ENCODE data around the gene GIMAP1. TPM values are rescaled to one million over a fixed set of nuclear protein-coding genes. Genes with fewer than 3 reads are reported as not detected.

GIMAP1 gene
- total and polyA plus RNA-seq, 4 donors = 0.95 to 11.6 (median 4.8) TPM

- H3K27ac ChIP-seq (ENCODE audit: low read depth in 1 of 2, low read length in 2 of 2) = no peak overlapping the region
- no peaks in the 10 kb centered on the region for H3K36me3 ChIP-seq (ENCODE audit: control insufficient read depth in 1 of 2, insufficient read depth in 2 of 2, low read length in 1 of 2)
- no peaks in the 10 kb centered on the region for H3K4me1 ChIP-seq (ENCODE audit: control insufficient read depth in 1 of 2, insufficient read depth in 2 of 2, low read length in 2 of 2)
- no peak for DNase-seq
- H3K27me3 ChIP-seq (ENCODE audit: control insufficient read depth in 1 of 2, insufficient read depth in 2 of 2, low read length in 1 of 2) = no peaks in the 10 kb centered on the region
- no peaks in the 10 kb centered on the region for H3K9me3 ChIP-seq (ENCODE audit: control insufficient read depth, low read length)
- ATAC-seq (ENCODE audit: low FRiP score) = no peak
- H3K4me3 ChIP-seq (ENCODE audit: low read length in 2 of 2) = no peak overlapping the region
- 75 to 76% methylated on average over 5 of the region's 5 CpGs for WGBS, 2 donors
- intact Hi-C loops (cut with DNase I) = no loop called here
These were observed 22.2 kb downstream of the GIMAP1 start for GRCh38 chr7:150738591-150739001.

GRCh38 chr7:150739033-150739432 lies 22.6 kb downstream of the GIMAP1 start:
- Histone ChIP-seq H3K27ac (ENCODE audit: low read depth in 1 of 2, low read length in 2 of 2) (no peak overlapping the region), H3K36me3 (ENCODE audit: control insufficient read depth in 1 of 2, insufficient read depth in 2 of 2, low read length in 1 of 2) (no peaks in the 10 kb centered on the region), H3K27me3 (ENCODE audit: control insufficient read depth in 1 of 2, insufficient read depth in 2 of 2, low read length in 1 of 2) (no peaks in the 10 kb centered on the region), H3K4me1 (ENCODE audit: control insufficient read depth in 1 of 2, insufficient read depth in 2 of 2, low read length in 2 of 2) (no peaks in the 10 kb centered on the region), H3K4me3 (ENCODE audit: low read length in 2 of 2) (no peak overlapping the region), H3K9me3 (ENCODE audit: control insufficient read depth, low read length) (no peaks in the 10 kb centered on the region)
- intact Hi-C loops (cut with DNase I) = no loop called here
- ATAC-seq (ENCODE audit: low FRiP score) (no peak), DNase-seq (no peak)

- Histone ChIP-seq H3K36me3 (ENCODE audit: control insufficient read depth in 1 of 2, insufficient read depth in 2 of 2, low read length in 1 of 2) (no peaks in the 10 kb centered on the region), H3K4me3 (ENCODE audit: low read length in 2 of 2) (no peak overlapping the region), H3K9me3 (ENCODE audit: control insufficient read depth, low read length) (no peaks in the 10 kb centered on the region), H3K27me3 (ENCODE audit: control insufficient read depth in 1 of 2, insufficient read depth in 2 of 2, low read length in 1 of 2) (no peaks in the 10 kb centered on the region), H3K27ac (ENCODE audit: low read depth in 1 of 2, low read length in 2 of 2) (no peak overlapping the region), H3K4me1 (ENCODE audit: control insufficient read depth in 1 of 2, insufficient read depth in 2 of 2, low read length in 2 of 2) (no peaks in the 10 kb centered on the region)
- no peak for DNase-seq
- no peak for ATAC-seq (ENCODE audit: low FRiP score)
- 81 to 86% methylated on average over 10 of the region's 10 CpGs for WGBS, 2 donors
- intact Hi-C loops (cut with DNase I) = no loop called here
These were observed 23.6 kb downstream of the GIMAP1 start for GRCh38 chr7:150740053-150740452.

- 83 to 85% methylated on average over 14 of the region's 14 CpGs for WGBS, 2 donors
- no peak overlapping the region for H3K27ac ChIP-seq (ENCODE audit: low read depth in 1 of 2, low read length in 2 of 2)
- H3K4me3 ChIP-seq (ENCODE audit: low read length in 2 of 2) = no peak overlapping the region
- H3K27me3 ChIP-seq (ENCODE audit: control insufficient read depth in 1 of 2, insufficient read depth in 2 of 2, low read length in 1 of 2) = no peaks in the 10 kb centered on the region
- intact Hi-C loops (cut with DNase I) = no loop called here
- DNase-seq (no peak), ATAC-seq (ENCODE audit: low FRiP score) (no peak)
- H3K4me1 ChIP-seq (ENCODE audit: control insufficient read depth in 1 of 2, insufficient read depth in 2 of 2, low read length in 2 of 2) = no peaks in the 10 kb centered on the region
- H3K36me3 ChIP-seq (ENCODE audit: control insufficient read depth in 1 of 2, insufficient read depth in 2 of 2, low read length in 1 of 2) = no peaks in the 10 kb centered on the region
- H3K9me3 ChIP-seq (ENCODE audit: control insufficient read depth, low read length) = no peaks in the 10 kb centered on the region
These were observed 26.0 kb downstream of the GIMAP1 start for GRCh38 chr7:150742286-150742968.

- H3K4me1 ChIP-seq (ENCODE audit: control insufficient read depth in 1 of 2, insufficient read depth in 2 of 2, low read length in 2 of 2) = no peaks in the 10 kb centered on the region
- H3K36me3 ChIP-seq (ENCODE audit: control insufficient read depth in 1 of 2, insufficient read depth in 2 of 2, low read length in 1 of 2) = no peaks in the 10 kb centered on the region
- H3K27me3 ChIP-seq (ENCODE audit: control insufficient read depth in 1 of 2, insufficient read depth in 2 of 2, low read length in 1 of 2) = no peaks in the 10 kb centered on the region
- intact Hi-C loops (cut with DNase I) = no loop called here
- no peak for DNase-seq
- no peaks in the 10 kb centered on the region for H3K9me3 ChIP-seq (ENCODE audit: control insufficient read depth, low read length)
- no peak overlapping the region for H3K4me3 ChIP-seq (ENCODE audit: low read length in 2 of 2)
- no peak for ATAC-seq (ENCODE audit: low FRiP score)
- 52 to 73% methylated on average over 8 of the region's 8 CpGs for WGBS, 2 donors
- no peak overlapping the region for H3K27ac ChIP-seq (ENCODE audit: low read depth in 1 of 2, low read length in 2 of 2)
These were observed 27.7 kb downstream of the GIMAP1 start for GRCh38 chr7:150744041-150744656.

GRCh38 chr7:150745086-150745485 lies 28.7 kb downstream of the GIMAP1 start:
- 70 to 78% methylated on average over 5 of the region's 5 CpGs for WGBS, 2 donors
- H3K36me3 ChIP-seq (ENCODE audit: control insufficient read depth in 1 of 2, insufficient read depth in 2 of 2, low read length in 1 of 2) = no peaks in the 10 kb centered on the region
- H3K27me3 ChIP-seq (ENCODE audit: control insufficient read depth in 1 of 2, insufficient read depth in 2 of 2, low read length in 1 of 2) = no peaks in the 10 kb centered on the region
- H3K27ac ChIP-seq (ENCODE audit: low read depth in 1 of 2, low read length in 2 of 2) = no peak overlapping the region
- no peaks in the 10 kb centered on the region for H3K4me1 ChIP-seq (ENCODE audit: control insufficient read depth in 1 of 2, insufficient read depth in 2 of 2, low read length in 2 of 2)
- no peaks in the 10 kb centered on the region for H3K9me3 ChIP-seq (ENCODE audit: control insufficient read depth, low read length)
- ATAC-seq (ENCODE audit: low FRiP score) = no peak
- intact Hi-C loops (cut with DNase I) = no loop called here
- H3K4me3 ChIP-seq (ENCODE audit: low read length in 2 of 2) = no peak overlapping the region
- no peak for DNase-seq

GRCh38 chr7:150745876-150746275 lies 29.5 kb downstream of the GIMAP1 start:
- intact Hi-C loops (cut with DNase I) = no loop called here
- no peak overlapping the region for H3K4me3 ChIP-seq (ENCODE audit: low read length in 2 of 2)
- no peaks in the 10 kb centered on the region for H3K4me1 ChIP-seq (ENCODE audit: control insufficient read depth in 1 of 2, insufficient read depth in 2 of 2, low read length in 2 of 2)
- H3K36me3 ChIP-seq (ENCODE audit: control insufficient read depth in 1 of 2, insufficient read depth in 2 of 2, low read length in 1 of 2) = no peaks in the 10 kb centered on the region
- DNase-seq (no peak), ATAC-seq (ENCODE audit: low FRiP score) (no peak)
- H3K9me3 ChIP-seq (ENCODE audit: control insufficient read depth, low read length) = no peaks in the 10 kb centered on the region
- no peaks in the 10 kb centered on the region for H3K27me3 ChIP-seq (ENCODE audit: control insufficient read depth in 1 of 2, insufficient read depth in 2 of 2, low read length in 1 of 2)
- H3K27ac ChIP-seq (ENCODE audit: low read depth in 1 of 2, low read length in 2 of 2) = no peak overlapping the region
- 46 to 58% methylated on average over 3 of the region's 3 CpGs for WGBS, 2 donors

GRCh38 chr7:150746921-150747320 lies 30.5 kb downstream of the GIMAP1 start:
- ATAC-seq (ENCODE audit: low FRiP score) = no peak
- 78 to 90% methylated on average over 6 of the region's 6 CpGs for WGBS, 2 donors
- Histone ChIP-seq H3K4me3 (ENCODE audit: low read length in 2 of 2) (no peak overlapping the region), H3K4me1 (ENCODE audit: control insufficient read depth in 1 of 2, insufficient read depth in 2 of 2, low read length in 2 of 2) (no peaks in the 10 kb centered on the region), H3K9me3 (ENCODE audit: control insufficient read depth, low read length) (no peaks in the 10 kb centered on the region), H3K27me3 (ENCODE audit: control insufficient read depth in 1 of 2, insufficient read depth in 2 of 2, low read length in 1 of 2) (no peaks in the 10 kb centered on the region), H3K27ac (ENCODE audit: low read depth in 1 of 2, low read length in 2 of 2) (no peak overlapping the region), H3K36me3 (ENCODE audit: control insufficient read depth in 1 of 2, insufficient read depth in 2 of 2, low read length in 1 of 2) (no peaks in the 10 kb centered on the region)
- intact Hi-C loops (cut with DNase I) = no loop called here
- no peak for DNase-seq

GRCh38 chr7:150748376-150748775 lies 32.0 kb downstream of the GIMAP1 start:
- intact Hi-C loops (cut with DNase I) = no loop called here
- no peaks in the 10 kb centered on the region for H3K4me1 ChIP-seq (ENCODE audit: control insufficient read depth in 1 of 2, insufficient read depth in 2 of 2, low read length in 2 of 2)
- 63 to 67% methylated on average over 4 of the region's 4 CpGs for WGBS, 2 donors

More at GRCh38 chr7:150748376-150748775, 32.0 kb downstream of the GIMAP1 start:
- Histone ChIP-seq H3K9me3 (ENCODE audit: control insufficient read depth, low read length) (no peaks in the 10 kb centered on the region), H3K4me3 (ENCODE audit: low read length in 2 of 2) (no peak overlapping the region), H3K27me3 (ENCODE audit: control insufficient read depth in 1 of 2, insufficient read depth in 2 of 2, low read length in 1 of 2) (no peaks in the 10 kb centered on the region), H3K27ac (ENCODE audit: low read depth in 1 of 2, low read length in 2 of 2) (no peak overlapping the region), H3K36me3 (ENCODE audit: control insufficient read depth in 1 of 2, insufficient read depth in 2 of 2, low read length in 1 of 2) (no peaks in the 10 kb centered on the region)
- ATAC-seq (ENCODE audit: low FRiP score) (no peak), DNase-seq (no peak)

All from aorta (tissue), 5 donors.